ENCODE results near the gene FGF14. TPM values are rescaled to one million over a fixed set of nuclear protein-coding genes. Genes with fewer than 3 reads are reported as not detected.

The FGF14 gene
- total and polyA plus RNA-seq, 2 of the 4 experiments (the other 2 are of a cell fraction): under 0.01 TPM; not detected in 1

DNA sequence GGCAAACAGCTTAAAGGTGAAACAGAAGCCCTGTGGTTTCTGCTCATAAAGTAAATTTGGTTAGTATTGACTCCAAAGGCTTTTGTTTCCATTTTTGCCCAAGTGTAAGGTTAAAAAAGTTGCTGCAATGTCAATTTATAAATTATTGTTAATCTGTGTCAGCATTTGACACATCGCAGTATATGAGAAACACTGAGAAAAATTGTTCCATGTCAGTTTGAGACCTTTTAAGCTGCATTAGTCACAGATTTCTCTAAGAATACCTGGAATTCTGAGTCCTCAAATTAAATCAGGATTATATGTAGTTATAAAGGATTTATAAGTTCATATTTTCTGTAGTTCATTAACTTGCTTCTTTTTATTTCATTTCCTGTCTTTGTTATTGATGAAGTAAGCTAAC, 78.8 kb downstream of the FGF14 start:
- Histone ChIP-seq H3K4me2 (ENCODE audit: low read depth, low read length) (no peak overlapping the region), H3K27me3 (ENCODE audit: control insufficient read depth, insufficient read depth, low read length) (no peaks in the 10 kb centered on the region), H3K4me3 (ENCODE audit: insufficient read depth, low read depth, low read length) (no peak overlapping the region), H2BK15ac (ENCODE audit: low read depth, low read length) (no peak overlapping the region), H2BK20ac (ENCODE audit: low read depth, low read length) (no peak overlapping the region), H3K14ac (replicated peaks; ENCODE audit: low read depth, low read length) (no peak overlapping the region), H4K8ac (ENCODE audit: low read depth in 2 of 2, low read length in 2 of 2) (no peak overlapping the region), H4K5ac (ENCODE audit: low read depth, low read length) (no peak overlapping the region), H2AK5ac (ENCODE audit: low read depth, low read length) (no peak overlapping the region), H3K4me1 (ENCODE audit: control insufficient read depth, insufficient read depth, low read length) (no peaks in the 10 kb centered on the region), H4K20me1 (ENCODE audit: insufficient read depth, low read length) (no peaks in the 10 kb centered on the region), H4K91ac (ENCODE audit: insufficient read depth, low read depth, low read length) (no peak overlapping the region), H3K36me3 (ENCODE audit: control insufficient read depth, insufficient read depth, low read length) (no peaks in the 10 kb centered on the region), H3K79me1 (ENCODE audit: low read depth in 1 of 2, low read length in 2 of 2) (no peaks in the 10 kb centered on the region), H2BK5ac (ENCODE audit: low read depth, low read length, poor library complexity, severe bottlenecking) (no peak overlapping the region), H2BK120ac (ENCODE audit: low read depth, low read length) (no peak overlapping the region), H2AFZ (replicated peaks; ENCODE audit: low read length, poor library complexity) (no peak overlapping the region), H3K9ac (ENCODE audit: low read depth, low read length) (no peak overlapping the region), H3K27ac (ENCODE audit: insufficient read depth, low read length) (no peak overlapping the region), H2AK9ac (replicated peaks; ENCODE audit: low read depth, low read length, poor library complexity) (no peak overlapping the region), H3K18ac (ENCODE audit: low read depth, low read length) (no peak overlapping the region), H3K4ac (ENCODE audit: low read depth, low read length) (no peak overlapping the region), H3K9me1 (ENCODE audit: insufficient read depth, low read length) (no peaks in the 10 kb centered on the region), H3K56ac (ENCODE audit: extremely low read depth, insufficient read depth, low read length) (no peak overlapping the region), H3K23ac (ENCODE audit: low read depth, low read length) (no peak overlapping the region), H3K9me3 (ENCODE audit: control insufficient read depth, insufficient read depth, low read length) (no peaks in the 10 kb centered on the region)
- no TSS peak for BruUV-seq (replicated peaks)
- intact Hi-C loops (cut with micrococcal nuclease) (no loop called here), dilution Hi-C loops (cut with HindIII; ENCODE audit: low sequenced_read_pairs, unreplicated experiment) (no loop called here), in situ Hi-C loops (cut with MboI; ENCODE audit: low sequenced_read_pairs) (no loop called here)
- DNase-seq (no peak), ATAC-seq (ENCODE audit: low read depth) (no peak)
- TF ChIP-seq NFE2L2 (IDR thresholded peaks at IDR 0.05; ENCODE audit: low read depth, low read length) (no peak), CEBPB (IDR thresholded peaks at IDR 0.05; ENCODE audit: low read depth, low read length) (no peak), BHLHE40 (IDR thresholded peaks at IDR 0.05; ENCODE audit: low read depth, low read length) (no peak), RFX5 (IDR thresholded peaks at IDR 0.05; ENCODE audit: low read depth, low read length) (no peak), SMC3 (IDR thresholded peaks at IDR 0.05; ENCODE audit: low read depth, low read length) (no peak), MAZ (IDR thresholded peaks at IDR 0.05; ENCODE audit: borderline replicate concordance, low read depth, low read length) (no peak), FOS (IDR thresholded peaks at IDR 0.05; ENCODE audit: low read depth, low read length) (no peak), MAFK (IDR thresholded peaks at IDR 0.05; ENCODE audit: low read depth, low read length) (no peak), POLR2A (IDR thresholded peaks at IDR 0.05; ENCODE audit: low read depth, low read length) (no peak), RAD21 (IDR thresholded peaks at IDR 0.05; ENCODE audit: low read length) (no peak), MXI1 (IDR thresholded peaks at IDR 0.05; ENCODE audit: borderline replicate concordance, low read depth, low read length) (no peak), CHD1 (IDR thresholded peaks at IDR 0.05; ENCODE audit: low read depth, low read length) (no peak), RCOR1 (IDR thresholded peaks at IDR 0.05; ENCODE audit: insufficient replicate concordance, low read length) (no peak)
- TF ChIP-seq, protein P1, sequence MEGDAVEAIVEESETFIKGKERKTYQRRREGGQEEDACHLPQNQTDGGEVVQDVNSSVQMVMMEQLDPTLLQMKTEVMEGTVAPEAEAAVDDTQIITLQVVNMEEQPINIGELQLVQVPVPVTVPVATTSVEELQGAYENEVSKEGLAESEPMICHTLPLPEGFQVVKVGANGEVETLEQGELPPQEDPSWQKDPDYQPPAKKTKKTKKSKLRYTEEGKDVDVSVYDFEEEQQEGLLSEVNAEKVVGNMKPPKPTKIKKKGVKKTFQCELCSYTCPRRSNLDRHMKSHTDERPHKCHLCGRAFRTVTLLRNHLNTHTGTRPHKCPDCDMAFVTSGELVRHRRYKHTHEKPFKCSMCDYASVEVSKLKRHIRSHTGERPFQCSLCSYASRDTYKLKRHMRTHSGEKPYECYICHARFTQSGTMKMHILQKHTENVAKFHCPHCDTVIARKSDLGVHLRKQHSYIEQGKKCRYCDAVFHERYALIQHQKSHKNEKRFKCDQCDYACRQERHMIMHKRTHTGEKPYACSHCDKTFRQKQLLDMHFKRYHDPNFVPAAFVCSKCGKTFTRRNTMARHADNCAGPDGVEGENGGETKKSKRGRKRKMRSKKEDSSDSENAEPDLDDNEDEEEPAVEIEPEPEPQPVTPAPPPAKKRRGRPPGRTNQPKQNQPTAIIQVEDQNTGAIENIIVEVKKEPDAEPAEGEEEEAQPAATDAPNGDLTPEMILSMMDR (conservative IDR thresholded peaks at IDR 0.05; ENCODE audit: low read depth, low read length): no peak
- TF ChIP-seq, protein P2, sequence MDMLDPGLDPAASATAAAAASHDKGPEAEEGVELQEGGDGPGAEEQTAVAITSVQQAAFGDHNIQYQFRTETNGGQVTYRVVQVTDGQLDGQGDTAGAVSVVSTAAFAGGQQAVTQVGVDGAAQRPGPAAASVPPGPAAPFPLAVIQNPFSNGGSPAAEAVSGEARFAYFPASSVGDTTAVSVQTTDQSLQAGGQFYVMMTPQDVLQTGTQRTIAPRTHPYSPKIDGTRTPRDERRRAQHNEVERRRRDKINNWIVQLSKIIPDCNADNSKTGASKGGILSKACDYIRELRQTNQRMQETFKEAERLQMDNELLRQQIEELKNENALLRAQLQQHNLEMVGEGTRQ (IDR thresholded peaks at IDR 0.05; ENCODE audit: low read depth, low read length): no peak
- TF ChIP-seq, protein P3, sequence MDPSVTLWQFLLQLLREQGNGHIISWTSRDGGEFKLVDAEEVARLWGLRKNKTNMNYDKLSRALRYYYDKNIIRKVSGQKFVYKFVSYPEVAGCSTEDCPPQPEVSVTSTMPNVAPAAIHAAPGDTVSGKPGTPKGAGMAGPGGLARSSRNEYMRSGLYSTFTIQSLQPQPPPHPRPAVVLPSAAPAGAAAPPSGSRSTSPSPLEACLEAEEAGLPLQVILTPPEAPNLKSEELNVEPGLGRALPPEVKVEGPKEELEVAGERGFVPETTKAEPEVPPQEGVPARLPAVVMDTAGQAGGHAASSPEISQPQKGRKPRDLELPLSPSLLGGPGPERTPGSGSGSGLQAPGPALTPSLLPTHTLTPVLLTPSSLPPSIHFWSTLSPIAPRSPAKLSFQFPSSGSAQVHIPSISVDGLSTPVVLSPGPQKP (IDR thresholded peaks at IDR 0.05; ENCODE audit: borderline replicate concordance, low read depth, low read length): no peak
- POLR2A ChIA-PET (ENCODE audit: unreplicated experiment): interaction anchor here (0.7 kb wide), 1 partner anchor 309 kb away, joined by 3 read pairs; no protein-coding TSS in a partner anchor
- no CpG with 5 or more reads among the region's 1 CpG for WGBS, 2 experiments (ENCODE audit: extremely low coverage in 2 of 2, insufficient read length in 1 of 2)
- CTCF ChIA-PET: interaction anchor here (0.6 kb wide), 2 partner anchors 11 to 71 kb away, joined by 3 to 4 read pairs; no protein-coding TSS in a partner anchor

Measured in IMR-90 (cell line).